Kidney (tissue), 14 donors: Measurements from ENCODE around the gene ASTN2. TPM values are rescaled to one million over a fixed set of nuclear protein-coding genes. Genes with fewer than 3 reads are reported as not detected.
"Not testable (repeated sequence)": the region's sequence is repeated elsewhere in the genome, so short reads cannot be mapped to it uniquely, and the experiment has no call there.

Source experiments
- DNase-seq, 5 donors: peaks; one replicate each; pipeline ENCODE4 v3.0.0-alpha.2; 2013 to 2020
- FAIRE-seq: peaks from 2 replicates; lab custom pipeline; 2012; peaks lifted over from hg19 to GRCh38; lab: Jason Lieb, UNC
- H3K27ac ChIP-seq, 2 donors: one replicate each; pipeline ENCODE4 v1.7.0; 2013; ENCODE audit warnings: low read depth in 2 of 2, low read length in 2 of 2, inconsistent platforms in 1 of 2
- H3K27me3 ChIP-seq: one replicate; pipeline ENCODE4 v1.7.1; 2013; ENCODE audit warnings: low read length, inconsistent platforms; ENCODE audit not compliant: control insufficient read depth, insufficient read depth
- H3K36me3 ChIP-seq, 3 donors: one replicate each; pipeline versions ENCODE4 v1.7.0 to v1.7.1; 2013; ENCODE audit warnings: low read length in 3 of 3, control low read depth in 1 of 3, inconsistent platforms in 1 of 3; ENCODE audit not compliant: insufficient read depth in 3 of 3, control insufficient read depth in 2 of 3
- H3K4me1 ChIP-seq, 3 donors: one replicate each; pipeline versions ENCODE4 v1.7.0 to v1.7.1; 2013; ENCODE audit warnings: low read length in 3 of 3, inconsistent platforms in 1 of 3, low read depth in 1 of 3; ENCODE audit not compliant: control insufficient read depth in 2 of 3, insufficient read depth in 2 of 3
- H3K4me3 ChIP-seq, 3 donors: one replicate each; pipeline versions ENCODE4 v1.7.0 to v1.8.1; 2013; ENCODE audit warnings: low read length in 3 of 3, control low read depth in 1 of 3, inconsistent platforms in 1 of 3
- H3K9ac ChIP-seq, 3 donors: one replicate each; pipeline versions ENCODE4 v1.7.0 to v1.7.1; 2013; ENCODE audit warnings: low read length in 3 of 3, control low read depth in 1 of 3, inconsistent platforms in 1 of 3
- H3K9me3 ChIP-seq, 3 donors: one replicate each; pipeline versions ENCODE4 v1.7.0 to v1.7.1; 2013; ENCODE audit warnings: low read length in 3 of 3, control low read depth in 1 of 3, inconsistent platforms in 1 of 3; ENCODE audit not compliant: control insufficient read depth in 2 of 3, insufficient read depth in 1 of 3
- intact Hi-C: fragments of 100-400 bp; cut with DNase I; formaldehyde crosslinking; loops from one replicate; pipeline ENCODE4 v1.11.1; 2022
- polyA plus RNA-seq: library from polyadenylated mRNA; stranded (reverse); fragments of 350-450 nt; fragmentation: Illumina TruSeq; extraction: RNeasy Lipid Tissue Mini Kit (QIAGEN cat#74804); gene quantifications from one replicate; pipeline ENCODE4 v1.2.3, GENCODE V29; 2014; ENCODE audit warnings: low read depth, low replicate concordance; ENCODE audit not compliant: insufficient read depth
- total RNA-seq: library from RNA; stranded (reverse); fragmentation: NEBNext Ultra II Directional; extraction: Animal tissue kit (Norgen Biotek cat#: 25700); gene quantifications from one replicate; pipeline ENCODE4 v1.2.1, GENCODE V29; 2021
- TF ChIP-seq, protein P1 (sequence below): IDR thresholded peaks from 3 replicates; pipeline ENCODE4 v1.5.1; 2012; ENCODE audit warnings: mild to moderate bottlenecking, moderate library complexity, borderline replicate concordance; ENCODE audit not compliant: insufficient read depth; ENCODE audit errors: extremely low read depth
- donor health status: control.
- donor health status: control.
- donor health status: control.
- donor health status: control.
- donor health status: control.
- donor health status: DM: yes; HTN: yes; CAD: no.
- donor health status: Normal renal cell carcinoma (clear cell type).

ASTN2 gene
- total and polyA plus RNA-seq, 2 donors from 2014 or later, result 7.6 to 11.5 TPM

DNA sequence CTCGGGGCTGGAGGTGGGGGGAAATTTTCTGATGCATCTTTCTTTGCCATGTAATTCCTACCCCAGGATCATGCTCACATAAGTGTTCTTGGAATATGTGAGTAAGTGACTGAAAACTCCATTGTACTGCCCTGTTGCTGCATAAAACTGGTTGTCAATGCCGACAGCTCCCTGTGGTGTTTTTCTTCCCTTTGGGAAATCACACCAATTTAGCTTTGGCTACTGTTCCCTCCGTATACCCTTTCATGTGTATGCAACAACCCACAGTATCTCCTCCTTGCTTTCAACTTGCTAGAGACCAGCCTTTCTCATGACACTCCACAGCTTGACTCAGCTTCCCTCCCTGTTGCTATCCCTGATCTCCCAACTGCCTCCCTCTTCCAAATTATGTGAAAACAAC, 487.1 kb downstream of the ASTN2 start:
- TF ChIP-seq, protein P1, sequence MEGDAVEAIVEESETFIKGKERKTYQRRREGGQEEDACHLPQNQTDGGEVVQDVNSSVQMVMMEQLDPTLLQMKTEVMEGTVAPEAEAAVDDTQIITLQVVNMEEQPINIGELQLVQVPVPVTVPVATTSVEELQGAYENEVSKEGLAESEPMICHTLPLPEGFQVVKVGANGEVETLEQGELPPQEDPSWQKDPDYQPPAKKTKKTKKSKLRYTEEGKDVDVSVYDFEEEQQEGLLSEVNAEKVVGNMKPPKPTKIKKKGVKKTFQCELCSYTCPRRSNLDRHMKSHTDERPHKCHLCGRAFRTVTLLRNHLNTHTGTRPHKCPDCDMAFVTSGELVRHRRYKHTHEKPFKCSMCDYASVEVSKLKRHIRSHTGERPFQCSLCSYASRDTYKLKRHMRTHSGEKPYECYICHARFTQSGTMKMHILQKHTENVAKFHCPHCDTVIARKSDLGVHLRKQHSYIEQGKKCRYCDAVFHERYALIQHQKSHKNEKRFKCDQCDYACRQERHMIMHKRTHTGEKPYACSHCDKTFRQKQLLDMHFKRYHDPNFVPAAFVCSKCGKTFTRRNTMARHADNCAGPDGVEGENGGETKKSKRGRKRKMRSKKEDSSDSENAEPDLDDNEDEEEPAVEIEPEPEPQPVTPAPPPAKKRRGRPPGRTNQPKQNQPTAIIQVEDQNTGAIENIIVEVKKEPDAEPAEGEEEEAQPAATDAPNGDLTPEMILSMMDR, result no peak
- Histone ChIP-seq H3K9ac (no peak overlapping the region), H3K4me3 (no peak overlapping the region), H3K27me3 (no peaks in the 10 kb centered on the region), H3K36me3 (no peaks in the 10 kb centered on the region), H3K9me3 (no peaks in the 10 kb centered on the region), H3K27ac (no peak overlapping the region), H3K4me1 (no peaks in the 10 kb centered on the region)
- FAIRE-seq, result no peak
- intact Hi-C loops, result no loop called here
- no peak for DNase-seq

DNA sequence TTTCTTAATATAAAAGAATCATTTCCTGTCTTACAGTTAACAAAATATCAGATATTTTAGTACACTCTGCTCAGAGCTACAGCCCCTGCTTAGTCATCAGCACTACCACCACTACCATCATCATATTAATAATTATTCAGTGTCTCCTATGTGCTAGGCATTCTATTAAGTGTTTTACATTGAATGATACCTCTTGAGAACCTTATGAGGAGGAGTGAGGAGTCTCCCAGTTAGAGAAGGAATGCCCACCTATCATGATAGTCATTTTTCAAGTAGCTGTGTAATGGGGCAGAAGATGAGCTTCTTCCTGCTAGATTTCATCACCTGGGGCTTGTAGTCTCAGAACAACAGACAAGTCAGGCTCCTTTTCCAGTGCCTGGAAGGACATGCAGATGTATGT, 489.7 kb downstream of the ASTN2 start:
- no peaks in the 10 kb centered on the region for H3K27me3 ChIP-seq
- no peaks in the 10 kb centered on the region for H3K9me3 ChIP-seq
- intact Hi-C loops, result no loop called here
- FAIRE-seq (no peak), DNase-seq (no peak)
- H3K27ac ChIP-seq, result no peak overlapping the region
- H3K4me1 ChIP-seq, result no peaks in the 10 kb centered on the region
- TF ChIP-seq, protein P1, result no peak
- H3K36me3 ChIP-seq, result no peaks in the 10 kb centered on the region
- H3K9ac ChIP-seq, result no peak overlapping the region
- H3K4me3 ChIP-seq, result no peak overlapping the region

DNA sequence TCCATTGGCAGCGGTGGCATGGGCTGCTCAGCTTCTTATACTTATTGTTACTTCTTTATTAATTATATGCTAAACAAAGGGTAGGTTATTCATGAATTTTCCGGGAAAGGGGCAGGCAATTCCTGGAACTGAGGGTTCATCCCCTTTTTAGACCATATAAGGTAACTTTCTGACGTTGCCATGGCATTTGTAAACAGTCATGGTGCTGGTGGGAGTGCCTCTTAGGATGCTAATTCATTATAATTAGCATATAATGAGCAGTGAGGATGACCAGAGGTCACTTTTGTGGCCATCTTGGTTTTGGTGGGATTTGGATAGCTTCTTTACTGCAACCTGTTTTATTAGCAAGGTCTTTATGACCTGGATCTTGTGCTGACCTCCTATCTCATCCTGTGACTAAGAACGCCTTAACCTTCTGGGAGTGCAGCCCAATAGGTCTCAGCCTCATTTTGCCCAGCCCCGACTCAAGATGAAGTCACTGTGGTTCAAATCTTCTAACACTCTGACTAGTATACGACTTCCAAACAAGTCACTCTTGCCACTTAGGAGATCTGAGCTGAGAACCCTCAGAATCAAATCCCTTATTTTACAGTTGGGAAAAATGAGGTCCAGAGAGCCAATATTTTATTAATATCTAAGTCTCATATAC, 490.3 kb downstream of the ASTN2 start:
- H3K36me3 ChIP-seq, result no peaks in the 10 kb centered on the region
- no peaks in the 10 kb centered on the region for H3K4me1 ChIP-seq
- intact Hi-C loops, result no loop called here
- FAIRE-seq, result no peak
- H3K27ac ChIP-seq, result no peak overlapping the region
- H3K9me3 ChIP-seq, result no peaks in the 10 kb centered on the region
- H3K4me3 ChIP-seq, result no peak overlapping the region
- no peak for DNase-seq
- no peak overlapping the region for H3K9ac ChIP-seq
- no peaks in the 10 kb centered on the region for H3K27me3 ChIP-seq
- TF ChIP-seq, protein P1, result no peak

DNA sequence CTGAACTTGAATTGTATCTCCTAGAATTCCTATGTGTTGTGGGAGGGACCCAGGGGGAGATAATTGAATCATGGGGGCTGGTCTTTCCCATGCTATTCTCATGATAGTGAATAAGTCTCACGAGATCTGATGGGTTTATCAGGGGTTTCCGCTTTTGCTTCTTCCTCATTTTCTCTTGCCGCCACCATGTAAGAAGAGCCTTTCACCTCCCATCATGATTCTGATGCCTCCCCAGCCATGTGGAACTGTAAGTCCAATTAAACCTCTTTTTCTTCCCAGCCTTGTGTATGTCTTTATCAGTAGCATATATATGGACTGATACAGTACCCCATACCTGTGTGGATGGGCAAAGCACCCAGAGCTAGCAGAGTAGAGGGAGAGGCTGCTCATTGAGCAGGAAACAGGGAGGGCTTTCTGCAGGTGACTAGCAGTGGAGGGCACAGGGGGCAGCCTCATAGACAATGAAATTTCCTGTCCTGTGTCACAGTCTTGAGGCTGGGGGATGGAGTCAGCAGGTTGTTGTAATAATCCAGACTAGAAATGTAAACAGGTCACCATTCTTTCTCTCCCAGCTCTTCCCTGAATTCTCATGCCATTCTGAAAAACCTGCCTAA, 496.9 kb downstream of the ASTN2 start:
- intact Hi-C loops, FAIRE-seq, H3K9me3 ChIP-seq: not testable (repeated sequence)

More for the DNA sequence above, 496.9 kb downstream of the ASTN2 start:
- DNase-seq, H3K9ac ChIP-seq, H3K27me3 ChIP-seq, H3K27ac ChIP-seq, H3K36me3 ChIP-seq, H3K4me3 ChIP-seq, H3K4me1 ChIP-seq: not testable (repeated sequence)
